ENCODE results near the gene CSTF2.
A peak's percentile ranks its signal among the peaks of the same experiment; 100 is the strongest.

Gene CSTF2

GRCh38 chrX:100819534-100819836, 706 bp upstream of the CSTF2 start:
- H3K9me3 ChIP-seq (ENCODE audit: control insufficient read depth, low read length), result no peaks in the 10 kb centered on the region
- H3K4me3 ChIP-seq (ENCODE audit: insufficient read depth, low read depth, low read length, poor library complexity, severe bottlenecking), result peak overlapping the region; percentile 57
- H3K4me1 ChIP-seq (ENCODE audit: control insufficient read depth, insufficient read depth, low read length, poor library complexity, severe bottlenecking), result no peaks in the 10 kb centered on the region
- no peaks in the 10 kb centered on the region for H3K27me3 ChIP-seq (replicated peaks; ENCODE audit: control insufficient read depth, insufficient read depth, low read length, poor library complexity, severe bottlenecking)
- H3K36me3 ChIP-seq (ENCODE audit: control insufficient read depth, insufficient read depth, low read length), result peaks cover 13% of the 10 kb centered on the region
- DNase-seq, result no peak
- H3K27ac ChIP-seq (ENCODE audit: insufficient read depth, low read length, poor library complexity, severe bottlenecking), result peak overlapping the region; percentile 77

- no peaks in the 10 kb centered on the region for H3K27me3 ChIP-seq (replicated peaks; ENCODE audit: control insufficient read depth, insufficient read depth, low read length, poor library complexity, severe bottlenecking)
- no peak for DNase-seq
- no peaks in the 10 kb centered on the region for H3K9me3 ChIP-seq (ENCODE audit: control insufficient read depth, low read length)
- no peak overlapping the region for H3K4me3 ChIP-seq (ENCODE audit: insufficient read depth, low read depth, low read length, poor library complexity, severe bottlenecking)
- H3K4me1 ChIP-seq (ENCODE audit: control insufficient read depth, insufficient read depth, low read length, poor library complexity, severe bottlenecking), result no peaks in the 10 kb centered on the region
- H3K36me3 ChIP-seq (ENCODE audit: control insufficient read depth, insufficient read depth, low read length), result peaks cover 18% of the 10 kb centered on the region
- peak overlapping the region; percentile 61 for H3K27ac ChIP-seq (ENCODE audit: insufficient read depth, low read length, poor library complexity, severe bottlenecking)
Observed at GRCh38 chrX:100829730-100830129, 9.5 kb downstream of the CSTF2 start.

- Histone ChIP-seq H3K27me3 (replicated peaks; ENCODE audit: control insufficient read depth, insufficient read depth, low read length, poor library complexity, severe bottlenecking) (no peaks in the 10 kb centered on the region), H3K4me1 (ENCODE audit: control insufficient read depth, insufficient read depth, low read length, poor library complexity, severe bottlenecking) (no peaks in the 10 kb centered on the region), H3K9me3 (ENCODE audit: control insufficient read depth, low read length) (no peaks in the 10 kb centered on the region), H3K27ac (ENCODE audit: insufficient read depth, low read length, poor library complexity, severe bottlenecking) (peak overlapping the region; percentile 61), H3K36me3 (ENCODE audit: control insufficient read depth, insufficient read depth, low read length) (peaks cover 18% of the 10 kb centered on the region), H3K4me3 (ENCODE audit: insufficient read depth, low read depth, low read length, poor library complexity, severe bottlenecking) (no peak overlapping the region)
- no peak for DNase-seq
Observed at GRCh38 chrX:100830143-100830542, 10.0 kb downstream of the CSTF2 start.

- Histone ChIP-seq H3K27me3 (replicated peaks; ENCODE audit: control insufficient read depth, insufficient read depth, low read length, poor library complexity, severe bottlenecking) (no peaks in the 10 kb centered on the region), H3K9me3 (ENCODE audit: control insufficient read depth, low read length) (no peaks in the 10 kb centered on the region), H3K36me3 (ENCODE audit: control insufficient read depth, insufficient read depth, low read length) (peaks cover 18% of the 10 kb centered on the region), H3K27ac (ENCODE audit: insufficient read depth, low read length, poor library complexity, severe bottlenecking) (peak overlapping the region; percentile 61), H3K4me3 (ENCODE audit: insufficient read depth, low read depth, low read length, poor library complexity, severe bottlenecking) (no peak overlapping the region), H3K4me1 (ENCODE audit: control insufficient read depth, insufficient read depth, low read length, poor library complexity, severe bottlenecking) (no peaks in the 10 kb centered on the region)
- no peak for DNase-seq
Observed at GRCh38 chrX:100830547-100830946, 10.4 kb downstream of the CSTF2 start.

- no peak overlapping the region for H3K4me3 ChIP-seq (ENCODE audit: insufficient read depth, low read depth, low read length, poor library complexity, severe bottlenecking)
- H3K4me1 ChIP-seq (ENCODE audit: control insufficient read depth, insufficient read depth, low read length, poor library complexity, severe bottlenecking), result no peaks in the 10 kb centered on the region
- no peaks in the 10 kb centered on the region for H3K27me3 ChIP-seq (replicated peaks; ENCODE audit: control insufficient read depth, insufficient read depth, low read length, poor library complexity, severe bottlenecking)
- DNase-seq, result no peak
- no peaks in the 10 kb centered on the region for H3K9me3 ChIP-seq (ENCODE audit: control insufficient read depth, low read length)
- no peak overlapping the region for H3K27ac ChIP-seq (ENCODE audit: insufficient read depth, low read length, poor library complexity, severe bottlenecking)
- H3K36me3 ChIP-seq (ENCODE audit: control insufficient read depth, insufficient read depth, low read length), result peaks cover 18% of the 10 kb centered on the region
Observed at GRCh38 chrX:100831219-100831946, 11.2 kb downstream of the CSTF2 start.

- Histone ChIP-seq H3K4me1 (ENCODE audit: control insufficient read depth, insufficient read depth, low read length, poor library complexity, severe bottlenecking) (no peaks in the 10 kb centered on the region), H3K27me3 (replicated peaks; ENCODE audit: control insufficient read depth, insufficient read depth, low read length, poor library complexity, severe bottlenecking) (no peaks in the 10 kb centered on the region), H3K9me3 (ENCODE audit: control insufficient read depth, low read length) (no peaks in the 10 kb centered on the region), H3K27ac (ENCODE audit: insufficient read depth, low read length, poor library complexity, severe bottlenecking) (no peak overlapping the region), H3K4me3 (ENCODE audit: insufficient read depth, low read depth, low read length, poor library complexity, severe bottlenecking) (no peak overlapping the region), H3K36me3 (ENCODE audit: control insufficient read depth, insufficient read depth, low read length) (no peaks in the 10 kb centered on the region)
- DNase-seq, result no peak
Observed at GRCh38 chrX:100850317-100850716, 30.1 kb downstream of the CSTF2 start.

- Histone ChIP-seq H3K27me3 (replicated peaks; ENCODE audit: control insufficient read depth, insufficient read depth, low read length, poor library complexity, severe bottlenecking) (no peaks in the 10 kb centered on the region), H3K36me3 (ENCODE audit: control insufficient read depth, insufficient read depth, low read length) (no peaks in the 10 kb centered on the region), H3K4me3 (ENCODE audit: insufficient read depth, low read depth, low read length, poor library complexity, severe bottlenecking) (no peak overlapping the region), H3K9me3 (ENCODE audit: control insufficient read depth, low read length) (no peaks in the 10 kb centered on the region), H3K27ac (ENCODE audit: insufficient read depth, low read length, poor library complexity, severe bottlenecking) (no peak overlapping the region), H3K4me1 (ENCODE audit: control insufficient read depth, insufficient read depth, low read length, poor library complexity, severe bottlenecking) (no peaks in the 10 kb centered on the region)
- no peak for DNase-seq
Observed at GRCh38 chrX:100852810-100853209, 32.6 kb downstream of the CSTF2 start.

- H3K9me3 ChIP-seq (ENCODE audit: control insufficient read depth, low read length), result no peaks in the 10 kb centered on the region
- H3K4me3 ChIP-seq (ENCODE audit: insufficient read depth, low read depth, low read length, poor library complexity, severe bottlenecking), result no peak overlapping the region
- H3K36me3 ChIP-seq (ENCODE audit: control insufficient read depth, insufficient read depth, low read length), result no peaks in the 10 kb centered on the region
- DNase-seq, result no peak
- no peaks in the 10 kb centered on the region for H3K27me3 ChIP-seq (replicated peaks; ENCODE audit: control insufficient read depth, insufficient read depth, low read length, poor library complexity, severe bottlenecking)
- no peak overlapping the region for H3K27ac ChIP-seq (ENCODE audit: insufficient read depth, low read length, poor library complexity, severe bottlenecking)
- no peaks in the 10 kb centered on the region for H3K4me1 ChIP-seq (ENCODE audit: control insufficient read depth, insufficient read depth, low read length, poor library complexity, severe bottlenecking)
Observed at GRCh38 chrX:100863326-100863864, 43.2 kb downstream of the CSTF2 start.

GRCh38 chrX:100864657-100865391, 44.6 kb downstream of the CSTF2 start:
- DNase-seq, result no peak

GRCh38 chrX:100868273-100868672, 48.1 kb downstream of the CSTF2 start:
- DNase-seq, result no peak
- H3K27me3 ChIP-seq (replicated peaks; ENCODE audit: control insufficient read depth, insufficient read depth, low read length, poor library complexity, severe bottlenecking), result no peaks in the 10 kb centered on the region
- no peaks in the 10 kb centered on the region for H3K4me1 ChIP-seq (ENCODE audit: control insufficient read depth, insufficient read depth, low read length, poor library complexity, severe bottlenecking)
- H3K27ac ChIP-seq (ENCODE audit: insufficient read depth, low read length, poor library complexity, severe bottlenecking), result no peak overlapping the region
- no peaks in the 10 kb centered on the region for H3K36me3 ChIP-seq (ENCODE audit: control insufficient read depth, insufficient read depth, low read length)
- no peak overlapping the region for H3K4me3 ChIP-seq (ENCODE audit: insufficient read depth, low read depth, low read length, poor library complexity, severe bottlenecking)
- no peaks in the 10 kb centered on the region for H3K9me3 ChIP-seq (ENCODE audit: control insufficient read depth, low read length)

More at GRCh38 chrX:100864657-100865391, 44.6 kb downstream of the CSTF2 start:
- no peak overlapping the region for H3K4me3 ChIP-seq (ENCODE audit: insufficient read depth, low read depth, low read length, poor library complexity, severe bottlenecking)
- no peaks in the 10 kb centered on the region for H3K27me3 ChIP-seq (replicated peaks; ENCODE audit: control insufficient read depth, insufficient read depth, low read length, poor library complexity, severe bottlenecking)
- no peaks in the 10 kb centered on the region for H3K36me3 ChIP-seq (ENCODE audit: control insufficient read depth, insufficient read depth, low read length)
- H3K27ac ChIP-seq (ENCODE audit: insufficient read depth, low read length, poor library complexity, severe bottlenecking), result no peak overlapping the region
- H3K9me3 ChIP-seq (ENCODE audit: control insufficient read depth, low read length), result no peaks in the 10 kb centered on the region
- H3K4me1 ChIP-seq (ENCODE audit: control insufficient read depth, insufficient read depth, low read length, poor library complexity, severe bottlenecking), result no peaks in the 10 kb centered on the region
